ENCODE results near the gene FNBP1.

FNBP1 gene

GRCh38 chr9:129869585-129870501 lies 173.1 kb downstream of the FNBP1 start:
- DNase-seq: no peak

GRCh38 chr9:129868872-129869486 lies 174.0 kb downstream of the FNBP1 start:
- no peak for DNase-seq

GRCh38 chr9:129868023-129868871 lies 174.7 kb downstream of the FNBP1 start:
- DNase-seq: no peak

GRCh38 chr9:129867136-129868022 lies 175.6 kb downstream of the FNBP1 start:
- DNase-seq: no peak

- DNase-seq: no peak
These were observed 176.4 kb downstream of the FNBP1 start for GRCh38 chr9:129866394-129867135.

- DNase-seq: no peak
These were observed 177.2 kb downstream of the FNBP1 start for GRCh38 chr9:129865668-129866320.

- DNase-seq: no peak
These were observed 177.9 kb downstream of the FNBP1 start for GRCh38 chr9:129864991-129865647.

- DNase-seq: no peak
These were observed 179.8 kb downstream of the FNBP1 start for GRCh38 chr9:129863059-129863690.

GRCh38 chr9:129861447-129861827 lies 181.6 kb downstream of the FNBP1 start:
- no peak for DNase-seq

GRCh38 chr9:129860653-129861446 lies 182.1 kb downstream of the FNBP1 start:
- no peak for DNase-seq

- no peak for DNase-seq
These were observed 184.6 kb downstream of the FNBP1 start for GRCh38 chr9:129858167-129858962.

- no peak for DNase-seq
These were observed 185.8 kb downstream of the FNBP1 start for GRCh38 chr9:129857207-129857606.

- DNase-seq: no peak
These were observed 188.3 kb downstream of the FNBP1 start for GRCh38 chr9:129854588-129855110.

GRCh38 chr9:129853614-129854013 lies 189.4 kb downstream of the FNBP1 start:
- peak; percentile 22 for DNase-seq

- DNase-seq: no peak
These were observed 190.4 kb downstream of the FNBP1 start for GRCh38 chr9:129852579-129852978.

- DNase-seq: no peak
These were observed 191.2 kb downstream of the FNBP1 start for GRCh38 chr9:129851821-129852220.

GRCh38 chr9:129850821-129851550 lies 192.0 kb downstream of the FNBP1 start:
- no peak for DNase-seq

Data from NCI-H2107 (cell line).